ENCODE measurements around the gene LRP1B. TPM values are rescaled to one million over a fixed set of nuclear protein-coding genes. Genes with fewer than 3 reads are reported as not detected.

The LRP1B gene
- total RNA-seq, 1 donor from 2014 or later: 0.25 TPM

DNA sequence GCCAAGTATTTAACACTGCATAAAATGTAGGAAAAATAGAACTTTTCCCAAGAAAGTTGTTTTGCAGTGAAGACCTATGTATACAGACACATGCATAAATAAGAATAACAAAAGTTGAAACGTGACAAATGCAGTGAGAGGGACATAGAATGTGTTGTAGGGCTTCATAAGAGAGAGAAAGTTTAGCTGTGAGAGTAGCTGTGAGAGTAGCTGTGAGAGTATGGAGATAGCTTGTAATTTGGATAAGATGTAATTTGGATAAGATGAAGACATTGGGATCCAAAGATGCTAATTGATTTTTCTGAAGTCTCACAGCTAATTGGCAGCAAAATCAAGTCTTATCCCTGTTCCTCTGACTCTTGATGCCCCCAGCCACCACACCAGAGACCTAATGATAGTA, 170.9 kb downstream of the LRP1B start:
- Mint-ChIP-seq H3K27me3 (ENCODE audit: low read depth) (no peaks in the 10 kb centered on the region), H3K4me3 (ENCODE audit: unreplicated experiment) (no peak overlapping the region), H3K9me3 (ENCODE audit: low read depth) (no peaks in the 10 kb centered on the region), H3K27ac (ENCODE audit: unreplicated experiment) (no peak overlapping the region), H3K36me3 (ENCODE audit: low read depth) (no peaks in the 10 kb centered on the region), H3K4me1 (ENCODE audit: low read depth) (no peaks in the 10 kb centered on the region)
- TF ChIP-seq, protein P1, sequence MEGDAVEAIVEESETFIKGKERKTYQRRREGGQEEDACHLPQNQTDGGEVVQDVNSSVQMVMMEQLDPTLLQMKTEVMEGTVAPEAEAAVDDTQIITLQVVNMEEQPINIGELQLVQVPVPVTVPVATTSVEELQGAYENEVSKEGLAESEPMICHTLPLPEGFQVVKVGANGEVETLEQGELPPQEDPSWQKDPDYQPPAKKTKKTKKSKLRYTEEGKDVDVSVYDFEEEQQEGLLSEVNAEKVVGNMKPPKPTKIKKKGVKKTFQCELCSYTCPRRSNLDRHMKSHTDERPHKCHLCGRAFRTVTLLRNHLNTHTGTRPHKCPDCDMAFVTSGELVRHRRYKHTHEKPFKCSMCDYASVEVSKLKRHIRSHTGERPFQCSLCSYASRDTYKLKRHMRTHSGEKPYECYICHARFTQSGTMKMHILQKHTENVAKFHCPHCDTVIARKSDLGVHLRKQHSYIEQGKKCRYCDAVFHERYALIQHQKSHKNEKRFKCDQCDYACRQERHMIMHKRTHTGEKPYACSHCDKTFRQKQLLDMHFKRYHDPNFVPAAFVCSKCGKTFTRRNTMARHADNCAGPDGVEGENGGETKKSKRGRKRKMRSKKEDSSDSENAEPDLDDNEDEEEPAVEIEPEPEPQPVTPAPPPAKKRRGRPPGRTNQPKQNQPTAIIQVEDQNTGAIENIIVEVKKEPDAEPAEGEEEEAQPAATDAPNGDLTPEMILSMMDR (IDR thresholded peaks at IDR 0.05): no peak
- DNase-seq (ENCODE audit: low spot score): no peak

DNA sequence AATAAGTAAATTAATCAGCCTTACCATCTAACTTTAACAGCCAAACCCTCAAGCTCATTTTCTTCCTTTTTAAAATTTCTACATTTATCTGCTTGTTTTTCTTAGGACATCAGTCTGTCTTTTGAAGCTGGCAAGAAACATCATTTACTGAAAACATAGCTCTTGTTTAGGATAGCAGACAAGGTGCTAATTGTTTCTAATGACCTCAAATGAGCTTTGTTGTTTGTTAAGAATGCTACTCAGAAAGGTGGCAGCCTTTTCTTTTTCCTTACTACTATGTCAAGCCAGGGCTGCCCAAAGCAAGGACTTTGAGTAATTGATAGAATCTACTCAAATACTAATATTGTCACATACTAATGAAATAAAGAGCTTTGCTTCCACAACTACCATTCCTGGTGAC, 171.8 kb downstream of the LRP1B start:
- H3K27me3 Mint-ChIP-seq (ENCODE audit: low read depth): no peaks in the 10 kb centered on the region
- no peaks in the 10 kb centered on the region for H3K9me3 Mint-ChIP-seq (ENCODE audit: low read depth)
- no peak overlapping the region for H3K4me3 Mint-ChIP-seq (ENCODE audit: unreplicated experiment)
- TF ChIP-seq, protein P1 (IDR thresholded peaks at IDR 0.05): no peak
- no peaks in the 10 kb centered on the region for H3K36me3 Mint-ChIP-seq (ENCODE audit: low read depth)
- no peak for DNase-seq (ENCODE audit: low spot score)
- H3K4me1 Mint-ChIP-seq (ENCODE audit: low read depth): no peaks in the 10 kb centered on the region
- H3K27ac Mint-ChIP-seq (ENCODE audit: unreplicated experiment): no peak overlapping the region

GRCh38 chr2:141957827-141958450, 172.9 kb downstream of the LRP1B start:
- no peaks in the 10 kb centered on the region for H3K36me3 Mint-ChIP-seq (ENCODE audit: low read depth)
- no peak overlapping the region for H3K4me3 Mint-ChIP-seq (ENCODE audit: unreplicated experiment)
- no peaks in the 10 kb centered on the region for H3K27me3 Mint-ChIP-seq (ENCODE audit: low read depth)
- TF ChIP-seq, protein P1 (IDR thresholded peaks at IDR 0.05): no peak
- DNase-seq (ENCODE audit: low spot score): no peak
- H3K4me1 Mint-ChIP-seq (ENCODE audit: low read depth): no peaks in the 10 kb centered on the region
- H3K27ac Mint-ChIP-seq (ENCODE audit: unreplicated experiment): no peak overlapping the region
- H3K9me3 Mint-ChIP-seq (ENCODE audit: low read depth): no peaks in the 10 kb centered on the region

GRCh38 chr2:141957321-141957720, 173.5 kb downstream of the LRP1B start:
- TF ChIP-seq, protein P1 (IDR thresholded peaks at IDR 0.05): no peak
- Mint-ChIP-seq H3K4me1 (ENCODE audit: low read depth) (no peaks in the 10 kb centered on the region), H3K9me3 (ENCODE audit: low read depth) (no peaks in the 10 kb centered on the region), H3K27ac (ENCODE audit: unreplicated experiment) (no peak overlapping the region), H3K36me3 (ENCODE audit: low read depth) (no peaks in the 10 kb centered on the region), H3K27me3 (ENCODE audit: low read depth) (no peaks in the 10 kb centered on the region), H3K4me3 (ENCODE audit: unreplicated experiment) (no peak overlapping the region)
- no peak for DNase-seq (ENCODE audit: low spot score)

DNA sequence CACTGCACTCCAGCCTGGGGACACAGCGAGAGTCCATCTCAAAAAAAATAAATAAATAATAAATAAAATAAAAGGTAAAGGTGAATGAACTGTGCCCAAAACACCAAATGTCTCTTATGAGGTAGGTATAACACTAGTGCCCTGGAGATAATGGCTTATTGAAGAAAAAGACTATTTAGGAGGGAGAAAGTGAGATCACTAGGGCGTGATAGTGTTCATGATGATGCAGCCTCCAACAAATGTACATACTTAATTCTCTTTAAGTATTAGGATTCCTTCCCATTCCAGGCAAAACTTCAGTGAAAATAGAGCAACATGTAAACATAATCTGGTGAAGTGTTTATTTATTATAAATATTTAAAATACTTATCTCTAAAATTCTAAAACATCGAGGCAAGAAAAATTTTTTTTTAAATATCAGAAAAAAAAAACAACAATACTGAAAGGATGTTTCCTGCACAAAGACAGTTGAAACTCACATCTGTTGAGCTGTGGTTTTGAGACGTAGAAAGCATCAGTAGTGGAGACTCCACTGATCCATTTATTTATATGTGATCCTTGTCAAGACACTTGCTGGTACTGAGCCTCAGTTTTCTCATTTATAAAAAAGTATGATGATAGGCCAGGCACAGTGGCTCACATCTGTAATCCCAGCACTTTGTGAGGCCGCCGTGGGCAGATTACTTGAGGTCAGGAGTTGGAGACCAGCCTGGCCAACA, 183.3 kb downstream of the LRP1B start:
- H3K9me3 Mint-ChIP-seq (ENCODE audit: low read depth): no peaks in the 10 kb centered on the region
- no peaks in the 10 kb centered on the region for H3K4me1 Mint-ChIP-seq (ENCODE audit: low read depth)
- no peak overlapping the region for H3K27ac Mint-ChIP-seq (ENCODE audit: unreplicated experiment)
- no peaks in the 10 kb centered on the region for H3K36me3 Mint-ChIP-seq (ENCODE audit: low read depth)
- no peak overlapping the region for H3K4me3 Mint-ChIP-seq (ENCODE audit: unreplicated experiment)
- TF ChIP-seq, protein P1 (IDR thresholded peaks at IDR 0.05): no peak
- no peak for DNase-seq (ENCODE audit: low spot score)
- no peaks in the 10 kb centered on the region for H3K27me3 Mint-ChIP-seq (ENCODE audit: low read depth)
